GM18519 (cell line): ENCODE data around the gene PGAP1.

ENCODE experiments used
- ATAC-seq: cut with Tn5 transposase; IDR thresholded peaks from one replicate; pipeline ENCODE4 v1.9.1; 2021; ENCODE audit warnings: mild to moderate bottlenecking, moderate library complexity; ENCODE audit not compliant: unreplicated experiment, low FRiP score

The PGAP1 gene

GRCh38 chr2:196902828-196903227, 23.7 kb downstream of the PGAP1 start:
- ATAC-seq: no peak

GRCh38 chr2:196900843-196901242, 25.7 kb downstream of the PGAP1 start:
- ATAC-seq: no peak

GRCh38 chr2:196899976-196900375, 26.5 kb downstream of the PGAP1 start:
- no peak for ATAC-seq

GRCh38 chr2:196891136-196891535, 35.4 kb downstream of the PGAP1 start:
- ATAC-seq: no peak

GRCh38 chr2:196887431-196887830, 39.1 kb downstream of the PGAP1 start:
- ATAC-seq: no peak

GRCh38 chr2:196884368-196884767, 42.1 kb downstream of the PGAP1 start:
- ATAC-seq: no peak

- no peak for ATAC-seq
Measured at GRCh38 chr2:196876364-196876763, 50.1 kb downstream of the PGAP1 start.

GRCh38 chr2:196875414-196875813, 51.1 kb downstream of the PGAP1 start:
- no peak for ATAC-seq

GRCh38 chr2:196873511-196873910, 53.0 kb downstream of the PGAP1 start:
- ATAC-seq: no peak

- ATAC-seq: no peak
Measured at GRCh38 chr2:196854629-196855028, 71.9 kb downstream of the PGAP1 start.

GRCh38 chr2:196853301-196854087, 73.0 kb downstream of the PGAP1 start:
- ATAC-seq: no peak

- no peak for ATAC-seq
Measured at GRCh38 chr2:196851088-196851487, 75.4 kb downstream of the PGAP1 start.

GRCh38 chr2:196849895-196850294, 76.6 kb downstream of the PGAP1 start:
- ATAC-seq: no peak

GRCh38 chr2:196846295-196846694, 80.2 kb downstream of the PGAP1 start:
- ATAC-seq: no peak

- ATAC-seq: no peak
Measured at GRCh38 chr2:196845371-196845770, 81.1 kb downstream of the PGAP1 start.

- ATAC-seq: no peak
Measured at GRCh38 chr2:196840171-196840570, 86.3 kb downstream of the PGAP1 start.

- no peak for ATAC-seq
Measured at GRCh38 chr2:196839574-196839973, 86.9 kb downstream of the PGAP1 start.

- ATAC-seq: no peak
Measured at GRCh38 chr2:196836440-196836839, 90.1 kb downstream of the PGAP1 start.

GRCh38 chr2:196830701-196831100, 95.8 kb downstream of the PGAP1 start:
- no peak for ATAC-seq

- no peak for ATAC-seq
Measured at GRCh38 chr2:196827356-196827755, 99.2 kb downstream of the PGAP1 start.

- ATAC-seq: no peak
Measured at GRCh38 chr2:196823750-196824522, 102.6 kb downstream of the PGAP1 start.

GRCh38 chr2:196821195-196821594, 105.3 kb downstream of the PGAP1 start:
- ATAC-seq: no peak
